ENCODE results near the gene DNPEP.

DNPEP gene

DNA sequence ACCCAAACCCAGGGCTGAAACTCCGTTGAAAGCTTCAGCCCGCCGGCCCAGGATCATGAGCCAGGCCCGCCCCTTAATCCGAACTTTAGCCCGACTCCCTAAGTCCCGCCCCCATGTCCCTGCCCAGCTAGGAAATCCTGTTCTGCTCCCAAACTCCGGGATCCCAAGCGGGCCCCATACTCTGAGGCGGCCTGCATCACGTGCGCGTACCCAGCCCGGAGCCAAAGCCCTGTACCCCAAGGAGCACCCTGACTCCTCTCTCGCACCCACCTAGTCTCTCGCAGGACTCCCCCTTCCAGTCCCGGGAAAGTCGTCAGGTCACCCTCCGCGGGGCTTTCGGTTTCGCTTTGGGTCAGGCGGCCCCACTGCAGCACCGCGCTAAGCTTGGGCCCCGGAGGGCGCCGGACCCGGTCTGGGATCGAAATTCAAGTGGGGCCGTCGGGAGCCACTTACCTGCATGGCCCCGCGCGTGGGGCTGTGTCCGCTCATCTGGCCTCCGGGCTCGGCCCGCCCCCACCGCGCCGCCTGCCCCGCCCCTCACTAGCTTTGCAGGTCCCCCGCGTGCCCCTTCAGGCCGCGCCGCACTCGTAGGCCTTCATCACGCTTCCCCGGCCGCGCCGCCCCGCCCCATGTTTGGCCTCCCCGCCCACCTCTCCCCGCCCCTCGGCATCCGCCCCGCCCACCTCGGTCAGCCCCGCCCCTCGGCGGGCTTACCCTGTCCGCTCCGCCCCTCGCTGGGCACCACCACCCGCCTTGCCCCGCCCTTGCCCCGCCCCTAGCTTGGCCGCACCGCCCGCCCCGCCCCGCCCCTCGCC is at the start of gene DNPEP:
TSS of gene DNPEP (minus strand) at position 607 of the 815 bp plus-strand sequence. CDS start at position 489, 118 bp downstream.
- DNase-seq: peak; percentile 73 to 99

DNA sequence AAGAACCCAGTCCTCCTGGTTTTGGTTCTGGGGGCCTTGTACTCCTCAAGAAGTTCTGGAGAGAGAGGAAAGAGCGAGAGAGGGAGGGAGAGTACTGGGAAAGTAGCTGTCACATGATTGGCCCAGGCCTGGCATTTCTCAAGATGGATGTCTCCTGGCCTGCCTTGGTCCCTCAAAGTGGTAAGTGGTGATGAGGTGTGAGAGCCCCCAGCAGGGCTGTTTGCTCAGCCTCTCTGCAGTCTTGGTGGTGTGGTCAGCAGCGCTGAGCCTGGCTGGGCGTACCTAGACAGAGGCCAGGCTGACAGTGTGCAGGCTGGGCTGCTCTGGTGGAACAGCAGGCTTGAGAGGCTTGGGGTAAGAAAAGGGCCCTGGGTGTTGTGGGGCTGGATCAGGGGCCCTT is 49.4 kb upstream of the DNPEP start:
- no peak for DNase-seq

DNA sequence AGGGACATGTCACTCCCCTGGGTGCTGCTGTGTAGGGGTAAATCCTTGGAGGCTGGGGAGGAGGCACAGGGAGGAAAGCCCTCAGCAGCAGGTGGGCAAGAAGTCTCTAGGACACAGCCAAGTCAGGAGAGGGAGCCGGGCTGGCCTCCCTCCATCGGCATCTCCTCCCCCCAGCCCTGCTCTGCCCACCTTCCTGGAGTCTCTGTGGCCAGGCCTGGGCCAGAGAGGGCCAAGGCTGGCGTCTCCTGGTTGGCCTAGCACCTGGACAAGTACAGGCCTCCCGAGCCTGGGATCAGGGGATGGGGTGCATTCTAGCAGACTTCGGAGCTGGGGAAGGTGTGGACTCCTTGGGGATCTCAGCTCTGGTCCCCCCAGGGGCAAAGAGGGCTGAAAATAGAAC is 48.8 kb upstream of the DNPEP start:
- DNase-seq: no peak

DNA sequence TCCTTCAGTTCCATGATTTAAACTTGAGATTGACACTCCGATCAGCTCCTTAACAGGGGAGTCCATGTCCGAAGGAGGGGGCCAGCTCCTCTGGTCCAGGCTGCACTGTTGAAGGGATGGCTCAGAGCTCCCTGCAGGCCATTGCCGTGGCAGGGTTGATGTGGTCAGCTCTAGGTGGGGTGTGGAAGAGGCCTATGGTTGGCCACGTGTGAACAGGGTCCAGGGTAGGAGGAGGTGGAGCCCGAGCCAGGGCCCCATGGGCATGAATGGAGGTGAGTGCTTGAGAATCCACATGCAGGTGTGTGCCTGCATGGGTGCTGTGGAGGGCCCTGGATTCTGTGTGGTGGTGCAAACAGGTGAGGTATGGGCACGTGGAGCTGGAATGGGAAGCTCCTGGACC is 48.0 kb upstream of the DNPEP start:
- DNase-seq: no peak

DNA sequence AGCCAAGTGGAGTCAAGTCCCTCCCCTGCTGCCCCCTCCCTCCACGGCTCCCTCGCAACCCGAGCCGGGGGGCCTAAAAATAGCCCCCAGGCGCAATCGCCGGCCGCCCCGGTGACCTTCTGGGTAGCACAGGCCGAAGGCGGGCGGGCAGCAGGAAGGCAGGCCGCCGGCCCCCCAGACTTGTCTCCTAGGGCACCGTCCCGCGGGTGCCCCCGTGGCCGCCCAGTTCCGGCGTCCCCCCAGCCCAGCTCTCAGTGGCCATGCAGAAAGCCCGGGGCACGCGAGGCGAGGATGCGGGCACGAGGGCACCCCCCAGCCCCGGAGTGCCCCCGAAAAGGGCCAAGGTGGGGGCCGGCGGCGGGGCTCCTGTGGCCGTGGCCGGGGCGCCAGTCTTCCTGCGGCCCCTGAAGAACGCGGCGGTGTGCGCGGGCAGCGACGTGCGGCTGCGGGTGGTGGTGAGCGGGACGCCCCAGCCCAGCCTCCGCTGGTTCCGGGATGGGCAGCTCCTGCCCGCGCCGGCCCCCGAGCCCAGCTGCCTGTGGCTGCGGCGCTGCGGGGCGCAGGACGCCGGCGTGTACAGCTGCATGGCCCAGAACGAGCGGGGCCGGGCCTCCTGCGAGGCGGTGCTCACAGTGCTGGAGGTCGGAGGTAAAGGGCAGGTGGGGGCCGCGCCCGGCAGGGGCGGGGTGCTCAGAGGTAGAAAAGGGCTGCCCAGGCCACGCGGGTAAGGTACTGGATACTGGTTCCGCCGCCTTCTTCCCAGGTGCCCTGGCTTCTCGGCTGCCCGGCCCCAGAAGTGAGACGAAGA is 47.2 kb upstream of the DNPEP start, which contains the start of gene SPEG:
TSS of gene SPEG (plus strand) at position 126 of the 808 bp plus-strand sequence. CDS start at position 261, 135 bp downstream.
- DNase-seq: no peak

DNA sequence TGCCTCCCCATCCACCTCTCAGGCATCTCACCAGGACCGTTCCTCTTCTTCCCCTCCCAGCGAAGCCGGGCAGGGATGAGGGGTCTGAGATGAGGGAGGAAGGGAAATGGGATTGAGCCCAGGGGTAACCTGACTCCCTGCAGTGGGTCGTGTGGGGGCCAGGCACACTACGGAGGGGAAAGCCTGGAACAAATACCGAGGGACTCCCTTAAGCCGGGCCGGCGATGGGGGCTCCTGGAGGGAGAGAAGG is 46.7 kb upstream of the DNPEP start:
- DNase-seq: no peak

DNA sequence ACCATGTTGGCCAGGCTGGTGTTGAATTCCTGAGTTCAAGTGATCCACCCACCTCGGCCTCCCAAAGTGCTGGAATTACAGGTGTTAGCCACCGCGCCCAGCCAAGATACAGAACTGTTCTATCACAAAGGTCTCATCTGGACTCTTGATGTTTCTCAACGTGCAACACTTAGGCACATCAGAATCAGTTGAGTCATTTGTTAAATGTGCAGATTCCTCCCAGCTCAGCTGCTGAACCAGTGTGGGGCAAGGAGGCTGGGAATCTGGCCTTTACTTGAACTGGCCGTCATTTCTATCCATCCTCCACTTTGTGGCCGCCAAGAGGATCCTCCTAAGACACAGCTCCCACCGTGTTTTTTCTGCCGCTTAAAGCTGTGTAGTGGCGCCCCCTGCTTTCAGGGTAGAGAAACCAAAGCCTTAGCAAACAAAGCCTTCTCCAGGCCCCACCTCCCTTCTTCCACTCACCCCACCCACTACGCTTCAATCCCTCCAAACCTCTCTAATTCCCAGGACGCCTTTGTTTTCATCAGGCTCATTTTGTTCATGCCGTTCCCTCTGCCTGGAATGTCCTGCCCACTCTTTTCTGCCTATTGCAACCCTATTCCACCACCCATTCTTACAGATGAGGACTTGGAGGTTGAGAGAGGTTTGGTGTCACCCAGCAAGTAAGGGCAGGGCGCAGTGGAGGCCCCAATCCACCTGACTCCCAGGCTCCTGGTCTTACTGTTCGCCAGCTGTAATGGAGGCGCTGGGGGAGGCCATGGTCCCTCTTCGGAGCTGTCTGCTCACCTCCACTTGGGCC is 46.2 kb upstream of the DNPEP start:
- DNase-seq: no peak

DNA sequence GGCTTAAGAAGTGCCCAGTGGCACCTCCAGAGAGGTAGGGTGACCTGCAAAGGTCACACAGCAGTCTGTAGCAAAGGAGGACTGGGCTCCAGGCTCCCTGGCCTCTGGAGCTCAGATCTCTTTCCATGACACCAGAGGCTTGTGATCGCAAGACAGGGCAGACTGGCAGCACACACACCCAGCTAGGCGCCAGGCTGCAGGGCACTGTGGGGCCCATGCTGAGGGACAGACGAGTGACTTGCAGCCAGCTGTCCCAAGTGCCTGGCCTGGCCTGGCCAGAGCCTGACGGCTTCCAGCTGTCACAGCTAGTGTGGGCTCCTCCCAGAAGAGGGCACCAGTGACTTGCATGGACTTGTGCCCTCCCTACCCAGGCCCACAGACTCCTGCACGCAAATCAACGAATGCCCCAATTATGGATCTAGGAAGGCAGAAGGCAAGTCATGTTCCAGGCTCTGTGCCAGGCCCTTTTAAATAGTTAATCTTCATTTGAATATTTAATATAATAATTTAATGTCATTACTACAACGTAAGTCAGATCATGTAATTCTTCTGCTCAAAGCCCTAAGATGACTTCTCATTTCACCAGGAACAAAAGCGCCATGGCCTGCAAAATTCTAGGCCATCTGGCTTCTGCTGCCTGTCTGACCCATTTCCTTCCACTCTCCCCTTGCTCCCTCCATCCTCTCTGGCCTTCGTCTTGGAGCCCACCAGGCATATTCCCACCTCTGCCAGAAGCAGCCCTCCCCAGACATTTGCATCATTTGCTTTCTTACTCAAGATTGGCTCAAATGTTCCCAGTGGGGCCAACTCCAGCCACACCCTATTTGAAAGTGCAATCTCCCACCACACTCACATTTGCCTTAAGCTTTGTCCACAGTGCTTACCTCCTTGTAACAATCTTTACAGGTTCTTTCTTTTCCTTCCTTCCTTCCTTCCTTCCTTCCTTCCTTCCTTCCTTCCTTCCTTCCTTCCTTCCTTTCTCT is 43.2 kb upstream of the DNPEP start:
- DNase-seq: no peak

DNA sequence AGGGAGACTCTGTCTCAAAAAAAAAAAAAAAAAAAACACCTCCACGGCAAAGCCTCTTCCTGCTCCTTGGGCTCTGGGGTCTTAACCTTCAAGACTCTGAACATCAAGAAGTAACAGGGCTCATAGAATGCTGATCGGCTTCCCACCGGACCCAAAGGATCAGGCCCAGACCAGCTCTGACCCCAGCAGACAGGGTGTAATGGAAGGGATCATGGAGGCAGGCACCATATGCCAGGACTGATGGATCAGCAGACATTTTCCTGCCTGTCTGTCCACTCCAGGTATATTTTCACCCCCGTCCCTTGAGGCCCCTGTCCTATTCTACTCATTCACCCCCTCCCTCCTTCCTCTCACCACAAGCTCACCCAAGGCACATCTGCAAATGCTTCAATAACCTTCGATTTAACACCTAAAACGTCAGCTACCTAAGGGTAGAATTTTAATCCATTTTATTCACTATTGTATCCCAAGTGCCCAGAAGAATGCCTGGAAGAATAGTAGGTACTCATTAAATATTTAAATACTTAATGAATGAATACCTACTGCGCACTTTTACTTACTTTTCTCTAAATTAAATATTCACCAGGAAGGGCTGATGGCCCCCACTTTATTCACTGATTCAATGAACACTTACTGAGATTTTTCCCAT is 42.4 kb upstream of the DNPEP start:
- DNase-seq: no peak

DNA sequence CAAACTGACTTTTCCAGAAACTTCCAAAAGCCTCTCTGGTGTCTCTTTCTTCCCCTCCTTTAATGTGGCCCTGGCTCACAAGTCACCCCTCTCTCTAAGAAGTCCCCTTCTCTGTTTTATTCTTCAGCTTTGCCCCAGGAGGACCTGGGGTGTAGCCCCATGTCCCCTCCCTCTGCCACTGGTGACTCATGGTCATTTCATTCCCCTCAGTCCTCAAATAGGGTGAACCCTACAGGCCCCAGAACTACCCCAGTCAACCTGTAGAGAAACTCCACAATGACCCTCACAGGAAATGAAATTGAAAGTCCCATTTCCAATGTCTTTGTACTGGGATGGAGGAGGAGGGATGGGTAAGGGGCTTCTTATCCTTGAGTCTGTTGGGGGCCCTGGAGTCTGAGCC is 40.8 kb upstream of the DNPEP start:
- no peak for DNase-seq

DNA sequence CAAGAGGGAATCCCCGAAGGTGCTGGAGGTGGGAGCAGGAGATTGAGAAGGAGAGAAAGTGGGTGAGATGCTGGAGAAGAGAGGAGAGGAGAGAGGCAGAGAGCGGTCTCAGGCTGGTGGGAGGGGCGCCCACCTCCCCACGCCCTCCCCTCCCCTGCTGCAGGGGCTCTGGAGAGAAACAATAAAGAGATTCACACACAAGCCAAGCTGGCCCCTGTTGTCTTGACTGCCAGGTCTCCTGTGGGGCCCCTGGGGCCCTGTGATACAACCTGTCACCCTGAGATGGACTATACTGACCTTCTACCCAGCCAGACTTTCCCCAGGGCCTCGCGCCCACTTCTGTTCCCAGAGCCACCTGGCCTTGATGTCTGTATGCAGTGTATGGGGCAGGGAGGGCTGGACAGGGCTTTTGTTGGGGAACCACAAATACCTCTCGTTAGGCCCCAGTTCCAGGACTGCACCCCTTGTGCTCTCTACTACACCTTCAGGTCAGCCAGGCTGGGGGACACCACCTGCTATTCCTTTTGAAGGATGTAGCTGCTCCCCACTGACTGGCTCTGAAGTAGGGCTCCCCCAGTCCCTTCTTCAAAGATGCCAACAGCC is 38.9 kb upstream of the DNPEP start:
- DNase-seq: no peak

DNA sequence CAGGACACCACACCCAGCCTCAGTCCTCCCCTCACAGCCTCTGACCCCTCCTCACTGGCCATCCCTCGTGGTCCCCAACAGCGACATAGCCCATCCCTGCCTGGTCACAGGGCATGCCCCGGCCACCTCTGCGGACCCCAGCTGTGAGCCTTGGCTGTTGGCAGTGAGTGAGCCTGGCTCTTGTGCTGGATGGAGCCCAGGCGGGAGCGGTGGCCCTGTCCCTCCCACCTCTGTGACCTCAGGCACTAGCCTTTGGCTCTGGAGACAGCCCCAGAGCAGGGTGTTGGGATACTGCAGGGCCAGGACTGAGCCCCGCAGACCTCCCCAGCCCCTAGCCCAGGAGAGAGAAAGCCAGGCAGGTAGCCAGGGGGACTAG is 38.3 kb upstream of the DNPEP start:
- no peak for DNase-seq

DNA sequence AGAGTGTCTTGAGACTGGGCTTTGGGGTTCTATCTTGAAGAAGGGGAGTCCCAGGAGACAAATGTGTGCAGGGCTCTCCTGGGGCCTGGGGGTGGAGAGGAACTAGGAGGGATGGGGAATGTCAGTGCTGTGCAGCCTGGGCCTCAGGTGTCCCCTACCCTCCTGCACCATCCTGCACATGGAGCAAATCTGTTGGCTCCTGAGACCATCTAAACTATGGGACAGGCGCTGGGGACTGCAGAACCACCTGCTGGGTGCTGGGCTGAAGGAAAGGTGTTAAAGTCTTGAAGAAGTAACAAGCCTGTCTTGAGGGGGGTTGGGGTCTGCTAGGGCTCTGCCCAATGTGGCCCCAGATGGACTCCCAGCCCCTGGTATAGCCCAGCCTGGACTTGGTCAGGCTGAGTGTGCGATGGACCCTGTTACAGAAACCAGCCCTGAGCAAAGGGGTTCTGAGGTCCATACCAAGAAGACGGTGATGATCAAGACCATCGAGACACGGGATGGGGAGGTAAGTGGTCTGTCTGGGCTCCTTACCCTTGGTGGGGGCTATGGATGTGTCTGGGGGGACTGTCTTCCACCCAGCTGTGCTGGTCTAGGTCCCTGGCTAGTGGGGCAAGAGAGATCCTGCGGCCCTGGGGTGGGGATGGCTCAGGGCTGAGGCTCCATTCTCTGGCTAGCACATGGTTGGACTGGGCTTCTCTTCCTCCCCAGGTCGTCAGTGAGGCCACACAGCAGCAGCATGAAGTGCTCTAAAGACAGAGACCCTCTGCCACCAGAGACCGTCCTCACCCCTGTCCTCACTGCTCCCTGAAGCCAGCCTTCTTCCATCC is 37.7 kb upstream of the DNPEP start:
- no peak for DNase-seq

DNA sequence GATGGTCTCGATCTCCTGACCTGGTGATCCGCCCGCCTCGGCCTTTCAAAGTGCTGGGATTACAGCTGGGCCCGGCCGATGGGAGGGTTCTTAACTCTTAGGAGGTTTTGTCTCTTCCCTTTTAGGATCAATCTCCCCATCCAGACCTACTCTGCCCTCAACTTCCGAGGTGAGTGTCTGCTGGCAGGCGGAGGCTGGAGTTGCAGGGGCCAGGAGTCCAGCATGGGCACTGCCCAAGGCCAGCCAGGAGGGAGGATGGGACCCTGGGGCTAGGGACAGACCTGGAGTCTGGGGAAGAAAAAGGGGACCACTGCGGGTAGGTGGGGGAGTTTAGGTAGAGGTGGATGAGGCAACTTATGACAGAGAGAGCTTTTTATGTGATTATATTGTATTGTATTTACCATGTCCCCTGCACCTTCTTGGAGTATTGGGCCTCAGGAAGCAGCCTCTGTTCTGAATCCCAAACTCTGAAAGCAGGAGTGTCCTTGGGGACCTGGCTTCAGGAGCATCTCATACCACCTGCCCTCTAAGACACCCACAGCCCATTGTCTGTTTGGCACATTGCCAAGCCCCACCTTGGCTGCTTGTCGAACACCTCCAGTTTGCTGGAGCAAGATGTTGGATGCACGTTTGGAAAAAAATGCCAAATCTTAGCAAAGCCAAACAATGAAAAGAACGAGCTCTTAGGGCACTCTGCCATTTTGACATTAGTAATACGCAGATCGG is 36.1 kb upstream of the DNPEP start:
- DNase-seq: no peak

DNA sequence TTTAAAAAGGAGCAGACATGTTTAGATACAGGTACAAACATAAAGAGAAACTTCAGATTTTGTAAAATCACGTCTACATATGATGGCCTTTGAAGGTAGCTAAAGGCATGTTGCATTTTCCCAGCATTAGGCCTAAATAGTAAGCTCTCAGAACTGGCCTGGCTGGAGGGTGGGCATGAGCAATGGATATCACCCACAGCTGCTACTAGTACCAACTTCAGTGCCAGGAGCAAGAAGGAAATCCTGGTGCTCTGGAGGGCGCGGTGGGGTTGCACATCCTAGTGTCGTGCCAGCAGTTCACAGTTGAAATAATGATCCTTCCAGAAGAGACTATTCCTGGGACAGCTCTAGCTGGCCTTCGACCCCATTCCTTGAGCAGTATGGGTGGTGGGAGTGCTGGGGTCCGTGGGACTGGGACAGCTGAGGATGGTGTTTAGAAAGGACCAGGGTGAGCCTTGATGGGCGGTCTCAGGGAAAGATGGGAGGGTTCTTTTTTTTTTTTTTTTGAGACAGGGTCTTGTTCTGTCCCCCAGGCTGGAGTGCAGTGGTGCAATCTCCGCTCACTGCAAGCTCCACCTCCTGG is 35.3 kb upstream of the DNPEP start:
- no peak for DNase-seq

DNA sequence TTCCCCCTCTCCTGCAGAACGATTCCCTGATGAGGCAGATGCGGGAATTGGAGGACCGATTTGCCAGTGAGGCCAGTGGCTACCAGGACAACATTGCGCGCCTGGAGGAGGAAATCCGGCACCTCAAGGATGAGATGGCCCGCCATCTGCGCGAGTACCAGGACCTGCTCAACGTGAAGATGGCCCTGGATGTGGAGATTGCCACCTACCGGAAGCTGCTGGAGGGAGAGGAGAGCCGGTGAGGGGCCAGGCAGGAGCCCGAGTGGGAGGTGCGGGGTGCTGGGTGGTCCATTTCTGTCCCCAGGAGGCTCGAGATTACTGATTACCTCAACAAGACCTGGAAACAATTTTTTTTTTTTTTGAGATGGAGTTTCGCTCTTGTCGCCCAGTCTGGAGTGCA is 33.6 kb upstream of the DNPEP start:
- DNase-seq: no peak

DNA sequence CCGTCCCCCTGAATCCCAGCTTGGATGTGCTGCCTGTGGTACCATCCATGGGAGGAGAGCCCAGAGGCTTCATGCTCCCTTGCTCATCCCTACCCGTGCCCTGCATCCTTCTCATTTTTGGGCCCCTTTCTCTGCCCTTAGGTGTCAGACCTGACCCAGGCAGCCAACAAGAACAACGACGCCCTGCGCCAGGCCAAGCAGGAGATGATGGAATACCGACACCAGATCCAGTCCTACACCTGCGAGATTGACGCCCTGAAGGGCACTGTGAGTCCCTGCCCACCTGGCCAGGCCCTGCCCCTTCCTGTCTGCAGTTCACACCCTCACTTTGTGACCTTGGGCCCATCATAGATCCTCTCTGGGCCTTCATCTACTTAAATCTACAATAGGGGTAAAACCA is 33.0 kb upstream of the DNPEP start:
- DNase-seq: no peak

DNA sequence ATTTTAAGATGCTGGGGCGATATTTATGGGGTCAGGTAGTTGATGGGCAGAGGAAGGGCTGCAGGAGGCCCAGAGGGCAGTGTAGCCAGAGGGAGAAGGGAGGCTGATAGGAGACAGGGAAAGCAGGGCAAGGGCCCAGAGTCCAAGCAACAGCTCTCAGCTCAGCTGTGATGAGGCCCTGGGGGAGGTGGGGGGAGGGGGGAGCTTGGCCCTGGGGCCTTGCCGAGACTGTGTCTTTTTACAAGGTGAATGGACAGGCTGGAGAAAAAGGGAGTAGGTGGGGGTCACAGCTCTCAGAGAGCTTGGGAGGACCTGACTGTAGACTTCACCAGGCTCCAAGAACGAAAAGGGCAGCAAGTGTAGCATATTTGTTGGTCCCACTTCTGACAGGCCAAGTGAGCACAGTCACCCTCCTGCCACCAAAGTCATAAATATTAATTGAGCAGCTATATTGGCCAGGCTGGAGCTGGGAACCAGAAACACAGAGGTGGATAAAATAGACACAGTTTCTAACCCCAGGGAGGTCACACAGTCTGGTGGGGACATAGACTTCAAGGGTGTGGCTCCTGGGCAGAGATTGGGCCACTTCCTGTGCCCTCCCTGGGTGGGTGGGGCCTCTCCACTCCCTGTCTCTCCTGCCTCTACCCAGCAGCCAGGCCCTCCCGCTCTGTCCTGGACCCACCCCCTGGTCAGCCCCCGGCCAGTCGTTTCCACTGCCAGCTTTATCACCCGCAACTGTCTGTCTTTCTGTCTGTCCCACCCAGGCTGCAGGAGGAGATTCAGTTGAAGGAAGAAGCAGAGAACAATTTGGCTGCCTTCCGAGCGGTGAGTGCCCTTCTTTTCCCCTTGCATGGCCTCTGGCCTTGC is 31.9 kb upstream of the DNPEP start:
- no peak for DNase-seq

DNA sequence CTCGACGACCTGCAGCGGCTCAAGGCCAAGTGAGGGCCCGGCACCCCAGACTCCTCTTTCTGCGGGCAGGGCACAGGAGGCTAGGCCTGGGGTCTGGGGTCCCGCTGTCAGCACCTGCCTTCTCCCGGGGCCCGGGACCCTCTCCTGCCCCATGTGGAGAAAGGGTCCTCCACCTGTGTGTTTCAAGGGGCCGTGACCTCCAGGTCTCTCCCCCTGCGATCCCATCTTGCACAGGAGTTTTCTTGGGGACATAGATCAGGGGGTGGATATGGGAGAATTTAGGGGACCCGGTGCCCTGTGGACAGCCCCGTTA is 31.3 kb upstream of the DNPEP start:
- no peak for DNase-seq

Data from bone marrow (tissue), 2 donors.